GM19099 (cell line): ENCODE results near the gene FRMD4A.

Experiments used
- POLR2A ChIP-seq: IDR thresholded peaks from 3 replicates; pipeline ENCODE4 v1.6.1; 2011; ENCODE audit warnings: low read depth; ENCODE audit not compliant: insufficient read length; ENCODE audit errors: extremely low read depth

Gene FRMD4A

DNA sequence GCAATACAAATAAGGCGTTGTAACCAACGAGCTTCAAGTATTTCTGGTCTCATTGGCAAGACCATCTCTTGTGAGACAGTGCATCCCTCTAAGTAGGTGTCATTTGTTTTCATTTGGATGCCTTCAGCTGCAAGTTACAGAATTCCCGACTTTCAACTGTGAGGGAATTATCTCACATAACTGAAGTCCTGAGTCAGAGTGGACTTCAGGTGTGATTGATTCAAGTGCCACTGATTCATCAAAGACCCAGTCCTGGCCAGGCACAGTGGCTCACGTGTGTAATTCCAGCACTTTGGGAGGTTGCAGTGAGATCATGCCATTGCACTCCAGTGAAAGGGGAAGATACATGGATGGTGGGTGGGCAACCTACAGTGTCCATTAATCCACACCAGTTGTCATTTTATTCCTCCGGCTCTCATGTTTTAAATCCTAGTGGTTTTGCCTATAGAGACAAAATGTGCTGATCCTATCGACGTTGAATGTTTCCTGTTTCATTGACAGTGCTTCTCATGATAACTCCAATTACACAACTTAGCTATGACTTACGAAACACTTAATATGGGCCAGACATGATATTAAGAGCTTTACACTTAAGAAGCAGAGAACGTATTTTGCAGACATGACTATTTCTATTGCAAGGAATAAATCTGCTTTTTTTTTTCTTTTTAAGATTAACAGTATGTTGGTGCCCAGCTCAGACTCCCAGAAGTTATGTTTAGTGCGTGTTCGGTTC, 268.0 kb downstream of the FRMD4A start:
- TF ChIP-seq POLR2A, result no peak

DNA sequence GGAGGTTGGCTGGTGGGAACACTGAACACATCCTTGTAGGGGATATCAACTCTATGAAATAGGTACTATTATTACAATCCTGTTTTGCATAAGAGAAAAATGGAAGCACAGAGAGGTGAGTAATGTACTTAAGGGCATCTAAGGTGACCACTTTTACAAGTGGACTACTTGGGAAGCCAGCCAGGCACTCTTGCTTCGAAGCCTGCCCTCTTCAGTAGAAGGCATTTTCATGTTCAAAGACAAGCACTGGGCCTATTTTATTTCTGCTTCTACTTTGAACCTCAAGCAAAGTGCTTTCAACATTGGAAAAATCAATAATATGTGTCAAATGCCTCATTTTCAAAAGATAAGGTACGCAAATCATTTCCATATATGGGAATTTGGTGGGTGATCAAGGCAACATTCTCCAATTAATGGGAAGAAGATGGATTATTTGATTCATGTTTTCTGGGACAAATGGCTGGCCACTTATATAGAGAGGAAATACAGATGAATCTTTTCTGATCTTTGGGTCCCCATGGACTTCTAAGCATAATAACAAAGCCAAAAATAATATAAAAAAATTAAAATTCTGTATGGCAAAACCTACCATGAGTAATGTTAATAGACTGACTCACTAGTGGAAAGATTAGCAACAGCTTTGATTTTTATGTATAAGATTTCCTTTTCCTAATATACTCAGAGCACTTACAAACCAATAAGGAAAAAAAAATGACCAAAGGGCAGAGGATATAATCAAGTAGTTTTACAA, 270.2 kb downstream of the FRMD4A start:
- no peak for TF ChIP-seq POLR2A

DNA sequence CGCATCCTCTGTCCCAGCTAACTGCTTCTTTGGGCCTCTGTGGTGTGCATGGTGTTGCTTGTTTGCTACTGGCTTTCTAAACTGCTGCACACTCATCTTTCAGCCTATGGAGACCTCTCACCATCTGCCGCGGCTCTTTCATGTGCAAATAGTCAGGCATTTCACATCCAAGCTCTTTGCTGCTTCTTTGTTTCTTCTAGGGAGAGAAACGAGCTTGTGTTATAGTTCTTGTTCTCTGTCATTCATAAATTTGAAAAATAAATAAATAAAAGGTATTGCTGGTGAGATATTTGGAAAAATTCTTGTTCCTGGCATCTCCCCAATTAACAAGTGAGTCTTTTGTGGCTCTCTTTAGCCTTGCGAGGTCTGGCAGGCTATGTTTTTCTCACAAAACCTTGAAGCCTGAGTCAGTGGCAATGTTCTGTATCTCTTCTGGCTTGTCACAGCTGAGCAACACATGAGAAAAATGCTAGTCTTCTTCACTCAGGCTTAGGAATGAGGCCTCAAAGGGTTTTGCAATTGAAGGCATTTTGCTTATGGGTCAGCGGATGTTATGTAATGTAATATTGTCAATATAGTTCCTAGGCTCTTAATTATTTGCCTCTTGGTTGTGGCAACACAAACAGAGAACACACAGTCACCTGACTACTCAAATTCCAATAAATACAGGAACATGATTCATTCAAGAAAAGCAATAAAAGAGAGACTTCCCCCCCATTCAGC, 274.0 kb downstream of the FRMD4A start:
- TF ChIP-seq POLR2A, result no peak

DNA sequence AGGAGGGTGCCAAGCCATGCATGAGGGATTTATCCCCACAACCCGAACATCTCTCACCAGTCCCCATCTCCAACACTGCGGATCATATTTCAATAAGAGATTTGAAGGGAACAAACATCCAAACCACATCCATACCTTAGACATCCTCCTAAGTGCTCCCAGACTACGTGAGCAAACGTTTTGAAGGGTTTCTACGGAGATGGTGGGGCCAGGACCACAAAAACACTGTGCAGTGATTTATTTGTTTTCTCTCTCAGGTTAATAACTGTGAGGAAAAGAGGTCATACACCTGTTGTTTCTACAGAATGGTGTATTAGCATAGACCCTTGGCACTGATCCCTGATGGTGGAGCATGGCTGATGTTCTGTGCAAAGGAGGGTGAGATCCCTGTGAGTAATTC, 277.8 kb downstream of the FRMD4A start:
- no peak for TF ChIP-seq POLR2A

DNA sequence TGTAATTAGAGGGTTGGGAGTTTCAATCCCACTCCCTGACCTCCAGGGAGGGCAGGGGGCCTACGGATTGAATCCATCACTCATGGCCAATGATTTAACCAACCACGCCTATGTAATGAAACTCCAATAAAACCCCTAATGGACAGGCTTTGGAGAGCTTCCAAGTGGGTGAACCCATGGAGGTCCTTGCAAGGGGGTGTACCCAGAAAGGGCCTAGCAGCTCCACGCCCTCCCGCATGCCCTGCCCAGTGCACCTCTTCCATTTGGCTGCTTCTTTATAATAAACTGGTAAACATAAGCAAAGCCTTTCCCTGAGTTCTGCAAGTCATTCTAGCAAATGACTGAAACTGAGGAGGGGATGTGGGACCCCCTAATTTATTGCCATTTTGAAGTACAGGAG, 280.1 kb downstream of the FRMD4A start:
- no peak for TF ChIP-seq POLR2A

DNA sequence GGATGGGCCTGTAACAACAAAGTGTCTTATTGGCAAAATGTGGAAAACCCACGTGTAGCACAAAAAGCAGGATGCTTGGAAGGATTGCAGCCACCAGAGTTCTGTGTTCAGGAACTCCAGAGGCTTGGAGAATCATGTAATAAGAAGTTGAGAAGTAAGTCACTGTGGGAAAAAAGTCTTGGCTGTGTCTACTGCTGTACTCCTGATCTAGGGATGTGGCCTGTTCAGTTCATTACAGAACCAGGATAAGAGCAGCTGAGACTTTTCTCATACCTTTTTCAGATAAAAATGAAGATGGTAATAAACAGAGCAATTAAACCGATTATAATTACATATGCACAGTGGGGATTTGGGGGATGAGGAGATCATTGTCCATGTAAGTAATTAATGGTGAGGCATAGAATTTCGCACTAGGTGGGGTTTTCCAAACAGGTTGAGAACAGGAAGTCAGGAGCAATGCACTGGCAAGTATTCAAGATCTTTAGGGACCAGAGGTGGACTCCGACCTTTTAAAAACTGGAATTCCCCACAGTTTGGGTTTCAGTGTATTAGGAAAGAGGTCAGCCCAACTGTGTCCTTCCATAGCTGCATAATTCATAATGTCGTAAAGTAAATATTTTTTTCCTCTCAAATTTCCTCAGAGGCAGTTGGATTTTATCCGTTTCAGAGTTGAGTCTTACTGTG, 281.7 kb downstream of the FRMD4A start:
- TF ChIP-seq POLR2A, result no peak

DNA sequence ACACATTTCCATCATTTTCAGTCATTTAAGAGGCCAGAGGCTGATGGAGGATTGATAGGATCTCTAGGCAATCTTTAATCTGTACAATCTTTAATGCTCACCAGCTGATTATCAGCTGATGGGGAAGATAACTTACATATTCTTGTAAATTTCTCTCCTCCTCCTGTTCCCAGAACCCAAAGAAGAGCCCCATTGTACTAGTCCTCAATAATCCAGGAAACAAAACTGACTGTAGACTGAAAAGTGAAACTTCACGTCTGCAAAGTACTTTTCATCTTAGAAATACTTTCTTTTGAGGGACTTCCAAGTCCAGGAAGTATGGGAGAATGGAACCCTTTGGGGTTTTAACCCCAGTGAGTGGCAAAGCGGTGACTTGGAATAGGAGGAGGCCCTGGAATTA, 283.3 kb downstream of the FRMD4A start:
- no peak for TF ChIP-seq POLR2A

DNA sequence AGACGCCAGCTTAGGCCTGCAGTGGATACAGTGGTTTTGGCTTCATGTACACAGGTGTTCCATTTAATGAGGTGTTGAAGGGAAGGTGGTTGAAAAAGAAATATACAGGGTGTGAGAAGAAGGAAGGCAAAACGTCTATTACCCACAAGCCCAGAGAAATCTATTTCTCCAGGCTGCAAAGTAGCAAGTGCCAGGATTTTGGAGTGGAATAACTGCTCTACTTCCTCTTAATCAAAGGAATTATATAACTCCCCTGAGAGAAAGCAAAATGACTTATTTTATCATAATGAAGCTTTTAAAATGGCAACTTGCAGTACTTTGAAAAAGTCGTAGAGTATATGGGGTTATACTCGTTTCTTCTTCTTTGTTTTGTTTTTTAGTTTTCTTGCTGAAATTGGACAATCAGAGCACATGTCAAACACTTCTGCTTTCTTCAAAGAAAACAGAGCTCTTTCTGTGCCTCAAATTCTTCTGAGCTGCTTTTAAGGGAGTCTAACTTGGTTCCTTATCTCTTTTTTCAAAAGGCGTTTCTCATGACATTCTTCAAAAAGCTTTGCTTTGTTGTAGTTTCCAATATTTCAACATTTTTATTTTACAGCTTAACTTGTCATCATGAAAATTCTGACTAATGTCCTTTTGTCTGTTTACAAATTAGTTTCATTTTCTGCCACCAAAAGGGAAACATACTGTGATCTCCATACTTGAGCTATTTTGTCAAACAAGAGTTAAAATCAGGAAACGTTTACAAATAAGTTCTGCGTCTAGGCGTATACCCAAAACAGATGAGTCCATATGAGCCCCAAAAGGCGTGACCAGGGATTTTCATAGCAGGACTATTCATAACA, 289.7 kb downstream of the FRMD4A start:
- TF ChIP-seq POLR2A, result no peak

DNA sequence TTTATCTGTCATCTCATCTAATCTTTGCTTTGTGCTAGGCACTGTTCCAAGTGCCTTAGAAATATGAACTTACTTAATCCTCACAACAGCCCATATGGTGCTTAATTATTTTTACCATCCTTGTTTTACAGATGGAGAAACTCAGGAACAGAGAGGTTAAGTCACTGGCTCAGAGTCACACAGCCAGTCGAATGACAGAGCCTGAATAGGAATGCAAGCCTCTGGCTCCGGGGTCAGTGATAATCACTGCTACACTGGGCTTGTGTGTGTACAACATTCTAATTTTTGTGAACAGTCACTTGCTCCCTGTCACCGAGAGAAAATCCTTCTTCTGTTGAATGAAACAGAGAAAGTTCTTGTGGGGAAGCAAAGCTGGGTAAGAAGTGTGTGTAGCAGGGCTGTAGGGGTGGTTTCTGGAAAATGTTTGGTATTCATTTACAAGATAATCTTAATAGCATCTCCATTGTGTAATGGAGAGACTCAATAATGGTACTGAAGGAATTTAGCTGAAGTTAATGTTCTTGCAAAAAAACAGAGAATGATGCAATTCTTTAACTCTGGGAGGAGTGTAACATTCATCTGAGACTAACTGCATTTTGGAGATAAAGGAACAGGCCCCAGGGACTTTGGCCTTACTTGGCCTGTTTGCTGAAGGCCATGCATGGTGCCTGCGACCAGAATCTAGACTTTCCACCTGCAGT, 290.6 kb downstream of the FRMD4A start:
- no peak for TF ChIP-seq POLR2A

DNA sequence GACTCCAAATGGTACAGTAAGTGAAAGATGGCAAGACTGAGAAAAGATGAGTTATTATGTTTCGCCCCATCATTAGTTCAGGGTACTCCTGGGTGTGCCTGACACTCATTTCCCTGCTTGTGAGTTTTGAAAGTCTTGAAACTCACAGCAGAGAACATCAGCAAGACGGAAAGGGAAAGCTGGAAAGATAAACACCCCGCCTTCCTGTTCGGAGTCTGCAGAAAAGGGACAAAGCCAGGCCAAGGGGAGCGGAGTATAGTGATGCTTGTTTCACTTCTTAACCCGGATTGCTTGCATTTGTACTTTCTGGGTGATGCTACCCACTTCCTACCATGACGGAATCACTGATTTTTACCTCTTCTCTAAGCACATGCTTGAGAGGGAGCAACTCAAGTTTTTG, 294.5 kb downstream of the FRMD4A start:
- TF ChIP-seq POLR2A, result no peak

DNA sequence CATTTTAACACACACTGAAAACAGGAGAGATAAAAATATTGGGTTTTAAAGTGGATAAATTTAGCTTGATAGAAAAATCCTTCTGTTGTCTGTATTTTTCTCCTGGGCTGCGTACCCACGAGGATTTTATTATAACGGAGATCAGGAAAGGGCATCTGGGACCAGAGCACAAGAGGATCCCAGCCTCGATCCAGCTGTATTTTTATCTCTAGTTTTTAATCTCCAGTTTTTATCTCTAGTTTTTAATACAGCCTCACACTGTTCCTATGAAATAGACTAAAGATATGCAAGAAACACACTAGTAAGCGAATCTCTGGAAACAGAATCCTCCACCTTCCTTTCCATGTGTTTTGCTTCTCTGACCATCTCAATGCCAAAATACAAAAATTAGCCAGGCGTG, 295.2 kb downstream of the FRMD4A start:
- no peak for TF ChIP-seq POLR2A

DNA sequence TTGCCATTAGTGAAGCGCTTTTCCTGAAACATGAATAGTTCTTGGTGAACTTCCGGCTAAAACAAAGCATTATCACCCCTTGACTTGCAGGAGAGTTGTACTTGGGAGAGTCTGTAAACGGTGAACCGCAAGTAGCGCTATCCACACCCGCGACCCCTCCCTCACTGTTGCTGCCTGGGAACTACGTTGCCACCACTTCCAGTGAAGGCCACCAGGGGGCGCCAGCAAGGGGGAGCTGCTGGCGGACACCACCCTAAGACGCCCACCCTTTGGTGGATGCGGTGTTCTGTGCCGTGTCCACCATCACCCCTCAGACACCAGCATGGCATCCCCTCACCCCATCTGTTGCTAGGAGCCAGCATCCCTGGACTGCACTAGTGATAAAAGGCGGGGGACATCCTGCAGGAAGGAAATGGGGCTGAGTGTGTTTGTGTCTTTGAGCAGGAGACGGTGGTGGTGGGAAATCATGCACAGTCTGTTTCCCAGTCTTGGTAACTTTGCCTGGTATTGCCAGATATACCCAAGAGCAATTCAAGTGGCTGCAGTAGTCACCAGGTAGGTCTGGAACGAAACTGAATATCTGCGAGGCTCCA, 298.2 kb downstream of the FRMD4A start:
- TF ChIP-seq POLR2A, result no peak

DNA sequence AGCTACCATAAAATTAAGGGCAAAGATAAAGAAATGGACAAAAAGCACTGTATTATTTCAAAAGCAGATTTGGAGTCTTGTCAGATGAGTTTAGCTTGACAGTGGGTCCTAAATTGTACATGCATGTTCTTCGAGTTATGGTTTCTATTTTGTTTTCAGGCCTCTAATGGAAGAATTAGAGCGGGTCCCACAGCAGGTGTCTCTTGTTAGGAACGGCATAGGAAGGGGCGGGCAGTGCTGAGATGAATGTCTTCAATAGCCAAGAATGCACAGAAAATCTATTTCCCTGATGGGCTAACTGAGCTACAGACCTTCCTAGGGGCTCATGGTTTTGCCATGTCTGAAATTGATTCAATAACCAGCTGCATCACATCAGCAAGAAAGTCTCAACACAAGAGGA, 304.4 kb downstream of the FRMD4A start:
- TF ChIP-seq POLR2A, result no peak
